ENCODE measurements around the gene OR8D1. TPM values are rescaled to one million over a fixed set of nuclear protein-coding genes. Genes with fewer than 3 reads are reported as not detected.
"Not testable (repeated sequence)": the region's sequence is repeated elsewhere in the genome, so short reads cannot be mapped to it uniquely, and the experiment has no call there.

Gene OR8D1
- total RNA-seq, 1 donor from 2014 or later, result under 0.01 TPM

GRCh38 chr11:124296016-124296415, 17.7 kb downstream of the OR8D1 start:
- Histone ChIP-seq H3K27ac (ENCODE audit: low read depth, low read length) (no peak overlapping the region), H3K9ac (ENCODE audit: low read depth in 1 of 3, low read length in 3 of 3) (no peak overlapping the region), H3K4me3 (ENCODE audit: low read length in 3 of 3) (no peak overlapping the region), H3K27me3 (ENCODE audit: control insufficient read depth in 3 of 3, insufficient read depth in 3 of 3, low read length in 3 of 3) (no peaks in the 10 kb centered on the region), H3K36me3 (ENCODE audit: control insufficient read depth in 3 of 3, insufficient read depth in 3 of 3, low read length in 3 of 3) (no peaks in the 10 kb centered on the region), H3K4me1 (ENCODE audit: control insufficient read depth in 3 of 3, insufficient read depth in 3 of 3, low read length in 3 of 3) (no peaks in the 10 kb centered on the region), H3K9me3 (ENCODE audit: control insufficient read depth in 3 of 3, low read length in 3 of 3) (no peaks in the 10 kb centered on the region)

GRCh38 chr11:124294687-124295086, 19.1 kb downstream of the OR8D1 start:
- Histone ChIP-seq H3K27ac (ENCODE audit: low read depth, low read length) (no peak overlapping the region), H3K9ac (ENCODE audit: low read depth in 1 of 3, low read length in 3 of 3) (no peak overlapping the region), H3K27me3 (ENCODE audit: control insufficient read depth in 3 of 3, insufficient read depth in 3 of 3, low read length in 3 of 3) (no peaks in the 10 kb centered on the region)

DNA sequence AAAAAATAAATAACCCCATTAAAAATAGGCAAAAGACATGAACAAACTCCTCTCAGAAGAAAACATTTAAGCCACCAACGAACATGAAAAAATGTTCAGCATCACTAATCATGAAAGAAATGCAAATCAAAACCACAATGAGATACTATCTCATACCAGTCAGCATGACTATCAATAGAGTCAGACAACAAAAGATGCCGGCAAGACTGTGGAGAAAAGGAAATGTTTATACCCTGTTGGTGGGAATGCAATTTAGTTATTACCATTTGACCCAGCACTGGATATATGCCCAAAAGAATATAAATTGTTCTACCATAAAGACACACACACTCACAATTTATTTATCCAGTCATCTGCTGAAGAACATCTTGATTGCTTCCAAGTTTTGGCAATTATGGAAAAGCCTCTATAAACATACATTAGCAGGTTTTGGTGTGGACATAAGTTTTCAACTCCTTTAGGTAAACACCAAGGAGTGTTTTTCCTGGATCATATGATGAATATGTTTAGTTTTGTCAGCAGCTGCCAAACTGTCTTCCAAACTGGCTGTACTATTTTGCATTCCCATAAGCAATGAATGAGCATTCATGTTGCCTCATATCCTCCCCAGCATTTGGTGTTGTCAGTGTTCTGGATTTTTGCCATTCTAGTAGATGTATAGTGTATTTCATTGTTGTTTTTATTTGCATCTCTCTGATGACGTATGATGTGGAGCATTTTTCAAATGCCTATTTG, 28.0 kb downstream of the OR8D1 start:
- Histone ChIP-seq H3K4me3 (ENCODE audit: low read length in 3 of 3) (no peak overlapping the region), H3K9me3 (ENCODE audit: control insufficient read depth in 3 of 3, low read length in 3 of 3) (no peaks in the 10 kb centered on the region), H3K4me1 (ENCODE audit: control insufficient read depth in 3 of 3, insufficient read depth in 3 of 3, low read length in 3 of 3) (no peaks in the 10 kb centered on the region), H3K36me3 (ENCODE audit: control insufficient read depth in 3 of 3, insufficient read depth in 3 of 3, low read length in 3 of 3) (no peaks in the 10 kb centered on the region), H3K9ac (ENCODE audit: low read depth in 1 of 3, low read length in 3 of 3) (no peak overlapping the region), H3K27ac (ENCODE audit: low read depth, low read length) (no peak overlapping the region), H3K27me3 (ENCODE audit: control insufficient read depth in 3 of 3, insufficient read depth in 3 of 3, low read length in 3 of 3) (no peaks in the 10 kb centered on the region)

More at GRCh38 chr11:124294687-124295086, 19.1 kb downstream of the OR8D1 start:
- Histone ChIP-seq H3K4me1 (ENCODE audit: control insufficient read depth in 3 of 3, insufficient read depth in 3 of 3, low read length in 3 of 3) (no peaks in the 10 kb centered on the region), H3K4me3 (ENCODE audit: low read length in 3 of 3) (no peak overlapping the region), H3K9me3 (ENCODE audit: control insufficient read depth in 3 of 3, low read length in 3 of 3) (no peaks in the 10 kb centered on the region), H3K36me3 (ENCODE audit: control insufficient read depth in 3 of 3, insufficient read depth in 3 of 3, low read length in 3 of 3) (no peaks in the 10 kb centered on the region)

- Histone ChIP-seq H3K27ac (ENCODE audit: low read depth, low read length) (no peak overlapping the region), H3K4me1 (ENCODE audit: control insufficient read depth in 3 of 3, insufficient read depth in 3 of 3, low read length in 3 of 3) (no peaks in the 10 kb centered on the region), H3K9me3 (ENCODE audit: control insufficient read depth in 3 of 3, low read length in 3 of 3) (no peaks in the 10 kb centered on the region), H3K4me3 (ENCODE audit: low read length in 3 of 3) (no peak overlapping the region), H3K9ac (ENCODE audit: low read depth in 1 of 3, low read length in 3 of 3) (no peak overlapping the region), H3K36me3 (ENCODE audit: control insufficient read depth in 3 of 3, insufficient read depth in 3 of 3, low read length in 3 of 3) (no peaks in the 10 kb centered on the region), H3K27me3 (ENCODE audit: control insufficient read depth in 3 of 3, insufficient read depth in 3 of 3, low read length in 3 of 3) (no peaks in the 10 kb centered on the region)
Measured at GRCh38 chr11:124278261-124278660, 35.5 kb downstream of the OR8D1 start.

DNA sequence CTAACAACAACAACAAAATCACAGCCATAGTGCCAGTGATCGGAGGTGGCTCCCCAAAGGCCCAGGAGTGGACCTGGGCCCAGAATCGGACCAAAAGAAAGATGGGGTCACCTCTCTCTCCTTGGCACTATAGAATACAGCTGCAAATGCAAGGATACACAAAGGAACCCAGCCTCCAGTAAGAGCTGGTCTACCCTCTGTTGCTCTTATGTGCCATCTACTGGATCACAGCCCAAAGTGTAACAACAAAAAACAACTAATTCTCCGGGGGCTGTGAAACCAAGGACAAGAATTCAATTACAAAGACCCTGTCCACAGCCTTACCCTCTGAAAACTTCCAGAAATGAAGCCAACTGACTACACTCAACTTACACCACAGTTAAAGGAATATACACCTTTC, 35.9 kb downstream of the OR8D1 start:
- no peaks in the 10 kb centered on the region for H3K27me3 ChIP-seq (ENCODE audit: control insufficient read depth in 3 of 3, insufficient read depth in 3 of 3, low read length in 3 of 3)
- no peaks in the 10 kb centered on the region for H3K4me1 ChIP-seq (ENCODE audit: control insufficient read depth in 3 of 3, insufficient read depth in 3 of 3, low read length in 3 of 3)
- no peaks in the 10 kb centered on the region for H3K9me3 ChIP-seq (ENCODE audit: control insufficient read depth in 3 of 3, low read length in 3 of 3)
- H3K36me3 ChIP-seq (ENCODE audit: control insufficient read depth in 3 of 3, insufficient read depth in 3 of 3, low read length in 3 of 3), result no peaks in the 10 kb centered on the region
- no peak overlapping the region for H3K27ac ChIP-seq (ENCODE audit: low read depth, low read length)
- H3K9ac ChIP-seq (ENCODE audit: low read depth in 1 of 3, low read length in 3 of 3), result no peak overlapping the region
- no peak overlapping the region for H3K4me3 ChIP-seq (ENCODE audit: low read length in 3 of 3)

DNA sequence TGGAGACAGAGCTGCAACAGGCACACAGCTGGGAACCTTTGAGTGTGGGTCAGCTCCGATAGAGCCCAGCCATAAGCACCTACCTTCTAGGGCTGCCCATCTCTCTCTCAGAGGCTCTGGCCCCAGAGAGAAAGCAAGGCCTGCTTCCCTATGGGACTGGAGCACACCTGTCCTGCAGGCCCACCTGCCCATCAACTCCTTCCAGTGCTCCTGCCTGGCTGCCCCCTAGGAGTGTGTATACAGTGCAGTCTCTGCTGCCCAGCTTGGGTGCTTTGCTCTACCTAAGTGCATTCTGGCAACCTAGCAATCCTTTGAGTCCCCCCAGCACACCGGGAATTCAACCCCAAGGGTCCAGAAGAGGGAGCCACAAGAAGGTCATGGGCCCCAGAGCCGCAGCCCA, 36.5 kb downstream of the OR8D1 start:
- Histone ChIP-seq H3K27me3 (ENCODE audit: control insufficient read depth in 3 of 3, insufficient read depth in 3 of 3, low read length in 3 of 3) (no peaks in the 10 kb centered on the region), H3K36me3 (ENCODE audit: control insufficient read depth in 3 of 3, insufficient read depth in 3 of 3, low read length in 3 of 3) (no peaks in the 10 kb centered on the region), H3K4me3 (ENCODE audit: low read length in 3 of 3) (no peak overlapping the region), H3K9me3 (ENCODE audit: control insufficient read depth in 3 of 3, low read length in 3 of 3) (no peaks in the 10 kb centered on the region), H3K27ac (ENCODE audit: low read depth, low read length) (no peak overlapping the region), H3K4me1 (ENCODE audit: control insufficient read depth in 3 of 3, insufficient read depth in 3 of 3, low read length in 3 of 3) (no peaks in the 10 kb centered on the region), H3K9ac (ENCODE audit: low read depth in 1 of 3, low read length in 3 of 3) (no peak overlapping the region)

GRCh38 chr11:124276081-124276480, 37.7 kb downstream of the OR8D1 start:
- no peak overlapping the region for H3K9ac ChIP-seq (ENCODE audit: low read depth in 1 of 3, low read length in 3 of 3)
- no peaks in the 10 kb centered on the region for H3K9me3 ChIP-seq (ENCODE audit: control insufficient read depth in 3 of 3, low read length in 3 of 3)
- H3K4me1 ChIP-seq (ENCODE audit: control insufficient read depth in 3 of 3, insufficient read depth in 3 of 3, low read length in 3 of 3), result no peaks in the 10 kb centered on the region
- H3K36me3 ChIP-seq (ENCODE audit: control insufficient read depth in 3 of 3, insufficient read depth in 3 of 3, low read length in 3 of 3), result no peaks in the 10 kb centered on the region
- H3K27me3 ChIP-seq (ENCODE audit: control insufficient read depth in 3 of 3, insufficient read depth in 3 of 3, low read length in 3 of 3), result no peaks in the 10 kb centered on the region
- no peak overlapping the region for H3K4me3 ChIP-seq (ENCODE audit: low read length in 3 of 3)
- H3K27ac ChIP-seq (ENCODE audit: low read depth, low read length), result no peak overlapping the region

GRCh38 chr11:124274000-124274399, 39.7 kb downstream of the OR8D1 start:
- Histone ChIP-seq H3K4me3 (ENCODE audit: low read length in 3 of 3) (no peak overlapping the region), H3K27ac (ENCODE audit: low read depth, low read length) (no peak overlapping the region), H3K4me1 (ENCODE audit: control insufficient read depth in 3 of 3, insufficient read depth in 3 of 3, low read length in 3 of 3) (no peaks in the 10 kb centered on the region), H3K27me3 (ENCODE audit: control insufficient read depth in 3 of 3, insufficient read depth in 3 of 3, low read length in 3 of 3) (no peaks in the 10 kb centered on the region), H3K36me3 (ENCODE audit: control insufficient read depth in 3 of 3, insufficient read depth in 3 of 3, low read length in 3 of 3) (no peaks in the 10 kb centered on the region), H3K9ac (ENCODE audit: low read depth in 1 of 3, low read length in 3 of 3) (no peak overlapping the region), H3K9me3 (ENCODE audit: control insufficient read depth in 3 of 3, low read length in 3 of 3) (no peaks in the 10 kb centered on the region)

DNA sequence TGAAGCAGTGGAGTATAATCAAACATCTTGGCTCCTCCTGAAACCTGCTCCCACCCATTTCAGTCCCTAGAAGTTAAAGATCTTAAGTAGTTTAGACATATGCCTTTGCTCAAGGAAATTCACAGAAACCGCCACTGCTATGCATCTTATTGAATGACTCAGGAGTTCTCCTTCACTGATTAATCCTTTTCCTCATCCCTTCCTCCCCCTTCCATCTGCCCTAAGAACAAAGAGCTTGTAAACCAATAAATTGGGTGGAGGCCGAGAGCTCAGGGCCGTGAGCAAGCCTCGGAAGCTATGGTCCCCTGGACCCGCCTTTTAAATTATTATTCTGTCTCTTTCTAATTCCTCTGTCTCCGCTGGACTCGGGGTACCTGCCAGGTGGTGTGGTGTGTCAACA, 42.9 kb downstream of the OR8D1 start:
- not testable (repeated sequence) for H3K9me3 ChIP-seq (ENCODE audit: control insufficient read depth in 3 of 3, low read length in 3 of 3); H3K36me3 ChIP-seq (ENCODE audit: control insufficient read depth in 3 of 3, insufficient read depth in 3 of 3, low read length in 3 of 3); H3K4me1 ChIP-seq (ENCODE audit: control insufficient read depth in 3 of 3, insufficient read depth in 3 of 3, low read length in 3 of 3); H3K9ac ChIP-seq (ENCODE audit: low read depth in 1 of 3, low read length in 3 of 3); H3K27me3 ChIP-seq (ENCODE audit: control insufficient read depth in 3 of 3, insufficient read depth in 3 of 3, low read length in 3 of 3); H3K4me3 ChIP-seq (ENCODE audit: low read length in 3 of 3); H3K27ac ChIP-seq (ENCODE audit: low read depth, low read length)

DNA sequence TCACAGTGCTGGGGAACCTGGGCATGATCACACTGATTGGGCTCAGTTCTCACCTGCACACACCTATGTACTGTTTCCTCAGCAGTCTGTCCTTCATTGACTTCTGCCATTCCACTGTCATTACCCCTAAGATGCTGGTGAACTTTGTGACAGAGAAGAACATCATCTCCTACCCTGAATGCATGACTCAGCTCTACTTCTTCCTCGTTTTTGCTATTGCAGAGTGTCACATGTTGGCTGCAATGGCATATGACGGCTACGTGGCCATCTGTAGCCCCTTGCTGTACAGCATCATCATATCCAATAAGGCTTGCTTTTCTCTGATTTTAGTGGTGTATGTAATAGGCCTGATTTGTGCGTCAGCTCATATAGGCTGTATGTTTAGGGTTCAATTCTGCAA, 48.7 kb downstream of the OR8D1 start:
- H3K4me3 ChIP-seq (ENCODE audit: low read length in 3 of 3); H3K36me3 ChIP-seq (ENCODE audit: control insufficient read depth in 3 of 3, insufficient read depth in 3 of 3, low read length in 3 of 3); H3K4me1 ChIP-seq (ENCODE audit: control insufficient read depth in 3 of 3, insufficient read depth in 3 of 3, low read length in 3 of 3); H3K9ac ChIP-seq (ENCODE audit: low read depth in 1 of 3, low read length in 3 of 3); H3K9me3 ChIP-seq (ENCODE audit: control insufficient read depth in 3 of 3, low read length in 3 of 3); H3K27me3 ChIP-seq (ENCODE audit: control insufficient read depth in 3 of 3, insufficient read depth in 3 of 3, low read length in 3 of 3); H3K27ac ChIP-seq (ENCODE audit: low read depth, low read length): not testable (repeated sequence)
